Liver (tissue), 9 donors: ENCODE results near the gene SMARCC1. TPM values are rescaled to one million over a fixed set of nuclear protein-coding genes. Genes with fewer than 3 reads are reported as not detected.
"Not testable (repeated sequence)": the region's sequence is repeated elsewhere in the genome, so short reads cannot be mapped to it uniquely, and the experiment has no call there.

Experiments used
- DNase-seq: peaks from one replicate; pipeline ENCODE4 v3.0.0-alpha.2; 2017; ENCODE audit warnings: low spot score
- H3K27ac ChIP-seq, 2 donors: one replicate each; pipeline ENCODE4 v1.7.0; 2013; ENCODE audit warnings: inconsistent platforms in 2 of 2, low read length in 2 of 2, control low read depth in 1 of 2, low read depth in 1 of 2, mild to moderate bottlenecking in 1 of 2
- H3K27me3 ChIP-seq, 4 donors: one replicate each; pipeline versions ENCODE4 v1.6.1 to v1.7.0; 2013; ENCODE audit warnings: low read length in 3 of 4, inconsistent platforms in 1 of 4, mild to moderate bottlenecking in 1 of 4, moderate library complexity in 1 of 4; ENCODE audit not compliant: control insufficient read depth in 4 of 4, insufficient read depth in 4 of 4
- H3K36me3 ChIP-seq, 4 donors: one replicate each; pipeline versions ENCODE4 v1.6.1 to v1.7.0; 2013; ENCODE audit warnings: low read length in 3 of 4, mild to moderate bottlenecking in 3 of 4, low read depth in 1 of 4, moderate library complexity in 1 of 4; ENCODE audit not compliant: control insufficient read depth in 4 of 4, insufficient read depth in 3 of 4
- H3K4me1 ChIP-seq, 4 donors: one replicate each; pipeline versions ENCODE4 v1.6.1 to v1.7.0; 2013; ENCODE audit warnings: low read length in 3 of 4, mild to moderate bottlenecking in 3 of 4, moderate library complexity in 1 of 4; ENCODE audit not compliant: control insufficient read depth in 4 of 4, insufficient read depth in 4 of 4
- H3K4me3 ChIP-seq, 3 donors: one replicate each; pipeline versions ENCODE4 v1.6.1 to v1.7.0; 2013; ENCODE audit warnings: low read length in 3 of 3, control low read depth in 1 of 3, low read depth in 1 of 3, mild to moderate bottlenecking in 1 of 3
- H3K9ac ChIP-seq, 2 donors: one replicate each; pipeline ENCODE4 v1.7.0; 2013; ENCODE audit warnings: low read length in 2 of 2, mild to moderate bottlenecking in 2 of 2, moderate library complexity in 2 of 2, control low read depth in 1 of 2, low read depth in 1 of 2
- H3K9me3 ChIP-seq, 4 donors: one replicate each; pipeline versions ENCODE4 v1.6.1 to v1.7.0; 2013; ENCODE audit warnings: low read length in 3 of 4; ENCODE audit not compliant: control insufficient read depth in 4 of 4
- ATF3 ChIP-seq: IDR thresholded peaks from 2 replicates; pipeline ENCODE4 v1.6.1; 2016; ENCODE audit warnings: antibody characterized with exemption
- EGR1 ChIP-seq, 2 donors: IDR thresholded peaks; 2 replicates each; pipeline ENCODE4 v1.6.1; 2016 to 2018; ENCODE audit warnings: antibody characterized with exemption in 2 of 2, low read depth in 2 of 2
- FOXA1 ChIP-seq: IDR thresholded peaks from 2 replicates; pipeline ENCODE4 v1.6.1; 2016; ENCODE audit warnings: antibody characterized with exemption
- FOXA2 ChIP-seq: IDR thresholded peaks from 2 replicates; pipeline ENCODE4 v1.6.1; 2016; ENCODE audit warnings: antibody characterized with exemption
- GABPA ChIP-seq, 2 donors: IDR thresholded peaks in 1 of 2; conservative IDR thresholded peaks in 1 of 2; 2 replicates each; pipeline ENCODE4 v1.6.1; 2016; ENCODE audit warnings: antibody characterized with exemption in 2 of 2, mild to moderate bottlenecking in 1 of 2, moderate library complexity in 1 of 2
- HNF4A ChIP-seq, 2 donors: conservative IDR thresholded peaks; 2 replicates each; pipeline ENCODE4 v1.6.1; 2016; ENCODE audit warnings: antibody characterized with exemption in 2 of 2, mild to moderate bottlenecking in 2 of 2
- HNF4G ChIP-seq: IDR thresholded peaks from 2 replicates; pipeline ENCODE4 v1.6.1; 2016; ENCODE audit warnings: antibody characterized with exemption
- MAX ChIP-seq: IDR thresholded peaks from 2 replicates; pipeline ENCODE4 v1.6.1; 2016; ENCODE audit warnings: antibody characterized with exemption
- NR2F2 ChIP-seq: IDR thresholded peaks from 2 replicates; pipeline ENCODE4 v1.6.1; 2016; ENCODE audit warnings: antibody characterized with exemption
- REST ChIP-seq: IDR thresholded peaks from 2 replicates; pipeline ENCODE4 v1.6.1; 2016; ENCODE audit warnings: antibody characterized with exemption, mild to moderate bottlenecking
- RXRA ChIP-seq, 2 donors: IDR thresholded peaks; 2 replicates each; pipeline ENCODE4 v1.6.1; 2017 to 2018; ENCODE audit warnings: antibody characterized with exemption in 2 of 2, mild to moderate bottlenecking in 1 of 2
- SP1 ChIP-seq: IDR thresholded peaks from 2 replicates; pipeline ENCODE4 v1.6.1; 2018; ENCODE audit warnings: antibody characterized with exemption, mild to moderate bottlenecking
- TAF1 ChIP-seq: conservative IDR thresholded peaks from 2 replicates; pipeline ENCODE4 v1.6.1; 2016; ENCODE audit warnings: antibody characterized with exemption, mild to moderate bottlenecking
- YY1 ChIP-seq: IDR thresholded peaks from 2 replicates; pipeline ENCODE4 v1.6.1; 2016; ENCODE audit warnings: antibody characterized with exemption, mild to moderate bottlenecking
- ZBTB33 ChIP-seq: IDR thresholded peaks from 2 replicates; pipeline ENCODE4 v1.6.1; 2016; ENCODE audit warnings: antibody characterized with exemption
- WGBS: extraction: QIAGEN DNeasy Blood & Tissue Kit; methylation state at CpG from one replicate; pipeline ENCODE4 v1.1.7; 2013; 5-methylcytosine and 5-hydroxymethylcytosine counted together
- polyA plus RNA-seq, 2 donors: library from polyadenylated mRNA; stranded (reverse) in 1 of 2; unstranded in 1 of 2; fragments of 200-250 nt in 1 of 2; fragments of >200 nt in 1 of 2; fragmentation: Nextera tagmentation in 1 of 2; extraction: Ambion mirVana in 1 of 2; gene quantifications; one replicate each; pipeline versions ENCODE4 v1.2.1 to v1.2.3, GENCODE V29; 2013 to 2015
- total RNA-seq, 2 donors: library from RNA; depleted of rRNA; stranded (reverse); fragments of >200 nt; gene quantifications; one replicate each; pipeline ENCODE4 v1.2.3, GENCODE V29; 2014
- donor health status: healthy.
- donor health status: healthy.
- donor health status: healthy.
- donor health status: healthy.
- donor health status: healthy.

Gene SMARCC1
- total and polyA plus RNA-seq, 4 donors = 6.6 to 19.8 (median 12.6) TPM

- Histone ChIP-seq H3K9ac (no peak overlapping the region), H3K4me1 (peaks cover 5 to 8% (median 6%) of the 10 kb centered on the region in 4 donors), H3K27me3 (no peaks in the 10 kb centered on the region), H3K27ac (no peak overlapping the region), H3K9me3 (no peaks in the 10 kb centered on the region), H3K4me3 (no peak overlapping the region), H3K36me3 (peaks cover 0 to 4% (median 2%) of the 10 kb centered on the region in 4 donors)
- DNase-seq = no peak
- no peak for TF ChIP-seq SP1
- 67% methylated on average over 4 of the region's 4 CpGs for WGBS
These were observed 19.5 kb downstream of the SMARCC1 start for GRCh38 chr3:47762233-47762632.

GRCh38 chr3:47761046-47761445 lies 20.6 kb downstream of the SMARCC1 start:
- H3K9me3 ChIP-seq = no peaks in the 10 kb centered on the region
- H3K4me3 ChIP-seq = no peak overlapping the region
- WGBS = 97% methylated on average over 4 of the region's 4 CpGs
- no peak overlapping the region for H3K27ac ChIP-seq
- peaks cover 0 to 4% (median 2%) of the 10 kb centered on the region in 4 donors for H3K36me3 ChIP-seq
- H3K9ac ChIP-seq = no peak overlapping the region
- no peaks in the 10 kb centered on the region for H3K27me3 ChIP-seq
- TF ChIP-seq NR2F2 (no peak), HNF4A (conservative IDR thresholded peaks at IDR 0.05) (peak; percentile 41 to 58)
- DNase-seq = no peak
- peaks cover 5 to 8% (median 6%) of the 10 kb centered on the region in 4 donors for H3K4me1 ChIP-seq

- not testable (repeated sequence) for H3K9ac ChIP-seq, H3K27ac ChIP-seq, DNase-seq, H3K36me3 ChIP-seq, H3K27me3 ChIP-seq, H3K4me1 ChIP-seq, H3K4me3 ChIP-seq, H3K9me3 ChIP-seq
- peak; percentile 11 to 30 for TF ChIP-seq HNF4A (conservative IDR thresholded peaks at IDR 0.05)
- peak; percentile 18 for TF ChIP-seq SP1
- peak; percentile 57 to 72 for TF ChIP-seq RXRA (IDR thresholded peaks at IDR 0.05)
- 68% methylated on average over 4 of the region's 4 CpGs for whole genome bisulfite sequencing
These were observed 21.5 kb downstream of the SMARCC1 start for GRCh38 chr3:47760207-47760606.

- H3K9me3 ChIP-seq = no peaks in the 10 kb centered on the region
- no peaks in the 10 kb centered on the region for H3K27me3 ChIP-seq
- no peak overlapping the region for H3K27ac ChIP-seq
- H3K9ac ChIP-seq = no peak overlapping the region
- no peak for DNase-seq
- WGBS = 62% methylated on average over 14 of the region's 14 CpGs
- no peak overlapping the region for H3K4me3 ChIP-seq
- peaks cover 5 to 8% (median 6%) of the 10 kb centered on the region in 4 donors for H3K4me1 ChIP-seq
- H3K36me3 ChIP-seq = peaks cover 0 to 4% (median 0%) of the 10 kb centered on the region in 4 donors
- TF ChIP-seq NR2F2 (no peak), ATF3 (no peak), FOXA2 (no peak), HNF4G (no peak), EGR1 (IDR thresholded peaks at IDR 0.05; ENCODE audit: low read depth in 2 of 2) (no peak), MAX (no peak), REST (no peak), YY1 (no peak), HNF4A (conservative IDR thresholded peaks at IDR 0.05) (peak in 1 of 2 donors; percentile 18), RXRA (IDR thresholded peaks at IDR 0.05) (peak; percentile 55 to 66), TAF1 (no peak), GABPA (IDR thresholded peaks at IDR 0.05 in 1 of 2, conservative IDR thresholded peaks at IDR 0.05 in 1 of 2) (no peak), FOXA1 (no peak), ZBTB33 (no peak)
These were observed 23.2 kb downstream of the SMARCC1 start for GRCh38 chr3:47758261-47759025.
